Measurements from ENCODE around the gene PCDHB14. TPM values are rescaled to one million over a fixed set of nuclear protein-coding genes. Genes with fewer than 3 reads are reported as not detected.
"Not testable (repeated sequence)": the region's sequence is repeated elsewhere in the genome, so short reads cannot be mapped to it uniquely, and the experiment has no call there.

PCDHB14 gene
- total RNA-seq, 1 experiment from 2014 or later, result 2.4 TPM

DNA sequence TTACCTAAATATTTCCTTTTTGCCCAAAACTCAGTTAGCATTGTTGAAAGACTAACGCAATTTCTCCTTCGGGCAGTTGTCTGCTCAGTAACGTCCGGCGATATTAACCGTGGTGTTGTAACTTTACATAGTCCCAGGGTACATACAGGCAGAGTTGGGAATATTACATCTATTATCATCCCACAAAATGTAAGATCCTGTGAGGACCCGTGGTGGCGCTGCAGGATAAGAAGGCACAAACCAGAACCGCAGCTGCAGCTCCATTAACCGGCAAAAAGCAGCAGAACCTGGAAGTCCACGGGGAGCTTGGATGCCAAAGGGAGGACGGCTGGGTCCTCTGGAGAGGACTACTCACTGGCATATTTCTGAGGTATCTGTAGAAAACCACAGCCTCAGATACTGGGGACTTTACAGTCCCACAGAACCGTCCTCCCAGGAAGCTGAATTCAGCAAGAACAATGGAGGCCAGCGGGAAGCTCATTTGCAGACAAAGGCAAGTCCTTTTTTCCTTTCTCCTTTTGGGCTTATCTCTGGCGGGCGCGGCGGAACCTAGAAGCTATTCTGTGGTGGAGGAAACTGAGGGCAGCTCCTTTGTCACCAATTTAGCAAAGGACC, 45.5 kb upstream of the PCDHB14 start, which contains the start of gene PCDHB8:
TSS of gene PCDHB8 (plus strand) at position 214 of the 615 bp plus-strand sequence. CDS start at position 459, 245 bp downstream.
- not testable (repeated sequence) for H3K4me2 ChIP-seq (ENCODE audit: insufficient read depth, insufficient read length, low read length)

DNA sequence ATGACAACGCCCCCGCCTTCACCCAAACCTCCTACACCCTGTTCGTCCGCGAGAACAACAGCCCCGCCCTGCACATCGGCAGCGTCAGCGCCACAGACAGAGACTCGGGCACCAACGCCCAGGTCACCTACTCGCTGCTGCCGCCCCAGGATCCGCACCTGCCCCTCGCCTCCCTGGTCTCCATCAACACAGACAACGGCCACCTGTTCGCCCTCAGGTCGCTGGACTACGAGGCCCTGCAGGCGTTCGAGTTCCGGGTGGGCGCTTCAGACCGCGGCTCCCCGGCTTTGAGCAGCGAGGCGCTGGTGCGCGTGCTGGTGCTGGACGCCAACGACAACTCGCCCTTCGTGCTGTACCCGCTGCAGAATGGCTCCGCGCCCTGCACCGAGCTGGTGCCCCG, 43.8 kb upstream of the PCDHB14 start:
- not testable (repeated sequence) for H3K4me1 ChIP-seq (ENCODE audit: insufficient read depth, low read length); H3T11ph ChIP-seq (ENCODE audit: low read length); H4K91ac ChIP-seq (ENCODE audit: insufficient read length, low read depth, low read length); H3K4ac ChIP-seq (ENCODE audit: low read depth, low read length); H2BK120ac ChIP-seq (ENCODE audit: low read depth, low read length, poor library complexity, severe bottlenecking); H3K18ac ChIP-seq (ENCODE audit: insufficient read length, low read depth, low read length); H2BK12ac ChIP-seq (ENCODE audit: insufficient read length, low read depth, low read length); H3K79me2 ChIP-seq (ENCODE audit: insufficient read depth, low read length); H2BK15ac ChIP-seq (ENCODE audit: low read depth, low read length); H3K9ac ChIP-seq (ENCODE audit: extremely low read depth, insufficient read length, low read length); H3K4me2 ChIP-seq (ENCODE audit: insufficient read depth, insufficient read length, low read length); H3K23me2 ChIP-seq (ENCODE audit: insufficient read length, low read depth, low read length, poor library complexity, severe bottlenecking); H2BK5ac ChIP-seq (ENCODE audit: insufficient read length, low read length); DNase-seq; H2AFZ ChIP-seq (ENCODE audit: low read length); H3K23ac ChIP-seq (ENCODE audit: insufficient read length, low read depth, low read length); H3K4me3 Mint-ChIP-seq; H3K56ac ChIP-seq (ENCODE audit: insufficient read length, low read depth, low read length); H2BK20ac ChIP-seq (ENCODE audit: low read depth, low read length, poor library complexity, severe bottlenecking); H2AK5ac ChIP-seq (ENCODE audit: insufficient read length, low read length); H4K20me1 ChIP-seq (ENCODE audit: control insufficient read depth, insufficient read depth, insufficient read length); H3K27me3 ChIP-seq (ENCODE audit: insufficient read depth, low read length); H3K4me1 Mint-ChIP-seq; H4K5ac ChIP-seq (ENCODE audit: insufficient read length, low read depth, low read length); H4K8ac ChIP-seq (replicated peaks; ENCODE audit: insufficient read length, low read depth, low read length); H3K27me3 Mint-ChIP-seq (ENCODE audit: low read depth); H3K9me3 ChIP-seq (ENCODE audit: control insufficient read depth, low read depth, low read length); H3K79me1 ChIP-seq (ENCODE audit: insufficient read depth, low read depth, low read length, poor library complexity, severe bottlenecking); H3K14ac ChIP-seq (ENCODE audit: insufficient read depth, low read length); H3K27ac ChIP-seq (ENCODE audit: insufficient read length, low read depth, low read length); H3K27ac Mint-ChIP-seq
- WGBS (ENCODE audit: extremely low coverage, insufficient read length, low lambda C conversion rate), result no CpG with 5 or more reads among the region's 39 CpGs
- Mint-ChIP-seq H3K36me3 (ENCODE audit: insufficient read depth in 1 of 3, low read depth in 3 of 3) (peaks cover 4 to 19% (median 9%) of the 10 kb centered on the region in 3 experiments), H3K9me3 (peaks cover 15 to 23% of the 10 kb centered on the region in 2 experiments)

More for the DNA sequence above, 45.5 kb upstream of the PCDHB14 start, which contains the start of gene PCDHB8:
- not testable (repeated sequence) for H3T11ph ChIP-seq (ENCODE audit: low read length); H2BK20ac ChIP-seq (ENCODE audit: low read depth, low read length, poor library complexity, severe bottlenecking); H3K79me1 ChIP-seq (ENCODE audit: insufficient read depth, low read depth, low read length, poor library complexity, severe bottlenecking); H3K27me3 Mint-ChIP-seq (ENCODE audit: low read depth); H3K4me3 Mint-ChIP-seq; H3K4ac ChIP-seq (ENCODE audit: low read depth, low read length); H3K9ac ChIP-seq (ENCODE audit: extremely low read depth, insufficient read length, low read length); H3K23me2 ChIP-seq (ENCODE audit: insufficient read length, low read depth, low read length, poor library complexity, severe bottlenecking); H2AFZ ChIP-seq (ENCODE audit: low read length); H3K14ac ChIP-seq (ENCODE audit: insufficient read depth, low read length); H4K91ac ChIP-seq (ENCODE audit: insufficient read length, low read depth, low read length); H4K8ac ChIP-seq (replicated peaks; ENCODE audit: insufficient read length, low read depth, low read length); H3K79me2 ChIP-seq (ENCODE audit: insufficient read depth, low read length); H3K27me3 ChIP-seq (ENCODE audit: insufficient read depth, low read length); H3K27ac ChIP-seq (ENCODE audit: insufficient read length, low read depth, low read length); H2BK15ac ChIP-seq (ENCODE audit: low read depth, low read length); H4K20me1 ChIP-seq (ENCODE audit: control insufficient read depth, insufficient read depth, insufficient read length); H3K4me1 Mint-ChIP-seq; H3K23ac ChIP-seq (ENCODE audit: insufficient read length, low read depth, low read length); H2BK120ac ChIP-seq (ENCODE audit: low read depth, low read length, poor library complexity, severe bottlenecking); H3K4me1 ChIP-seq (ENCODE audit: insufficient read depth, low read length); H2BK5ac ChIP-seq (ENCODE audit: insufficient read length, low read length); H3K18ac ChIP-seq (ENCODE audit: insufficient read length, low read depth, low read length); H3K27ac Mint-ChIP-seq; H3K9me3 ChIP-seq (ENCODE audit: control insufficient read depth, low read depth, low read length); H2BK12ac ChIP-seq (ENCODE audit: insufficient read length, low read depth, low read length); H3K56ac ChIP-seq (ENCODE audit: insufficient read length, low read depth, low read length); DNase-seq; H2AK5ac ChIP-seq (ENCODE audit: insufficient read length, low read length); H4K5ac ChIP-seq (ENCODE audit: insufficient read length, low read depth, low read length)
- TF ChIP-seq, protein P1, sequence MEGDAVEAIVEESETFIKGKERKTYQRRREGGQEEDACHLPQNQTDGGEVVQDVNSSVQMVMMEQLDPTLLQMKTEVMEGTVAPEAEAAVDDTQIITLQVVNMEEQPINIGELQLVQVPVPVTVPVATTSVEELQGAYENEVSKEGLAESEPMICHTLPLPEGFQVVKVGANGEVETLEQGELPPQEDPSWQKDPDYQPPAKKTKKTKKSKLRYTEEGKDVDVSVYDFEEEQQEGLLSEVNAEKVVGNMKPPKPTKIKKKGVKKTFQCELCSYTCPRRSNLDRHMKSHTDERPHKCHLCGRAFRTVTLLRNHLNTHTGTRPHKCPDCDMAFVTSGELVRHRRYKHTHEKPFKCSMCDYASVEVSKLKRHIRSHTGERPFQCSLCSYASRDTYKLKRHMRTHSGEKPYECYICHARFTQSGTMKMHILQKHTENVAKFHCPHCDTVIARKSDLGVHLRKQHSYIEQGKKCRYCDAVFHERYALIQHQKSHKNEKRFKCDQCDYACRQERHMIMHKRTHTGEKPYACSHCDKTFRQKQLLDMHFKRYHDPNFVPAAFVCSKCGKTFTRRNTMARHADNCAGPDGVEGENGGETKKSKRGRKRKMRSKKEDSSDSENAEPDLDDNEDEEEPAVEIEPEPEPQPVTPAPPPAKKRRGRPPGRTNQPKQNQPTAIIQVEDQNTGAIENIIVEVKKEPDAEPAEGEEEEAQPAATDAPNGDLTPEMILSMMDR (conservative IDR thresholded peaks at IDR 0.05), result peak; percentile 43; the same call in 2 of the 3 replicates
- H3K36me3 Mint-ChIP-seq (ENCODE audit: insufficient read depth in 1 of 3, low read depth in 3 of 3), result peaks cover 4 to 21% (median 10%) of the 10 kb centered on the region in 3 experiments; a peak in 5 of 7 replicates
- no CpG with 5 or more reads among the region's 18 CpGs for WGBS (ENCODE audit: extremely low coverage, insufficient read length, low lambda C conversion rate)
- H3K9me3 Mint-ChIP-seq, result peaks cover 20 to 28% of the 10 kb centered on the region in 2 experiments
